H1 (cell line): ENCODE measurements around the gene TSPAN9. TPM values are rescaled to one million over a fixed set of nuclear protein-coding genes. Genes with fewer than 3 reads are reported as not detected.

ENCODE experiments used
- CTBP2 ChIP-seq: IDR thresholded peaks from 2 replicates; pipeline ENCODE4 v1.7.0; 2011; ENCODE audit warnings: borderline replicate concordance, mild to moderate bottlenecking, moderate library complexity, mixed read lengths, low read length; ENCODE audit not compliant: insufficient read depth, insufficient read length
- CTCF ChIP-seq, 3 experiments: IDR thresholded peaks; 1 replicate in 2 of 3; 2 replicates in 1 of 3; pipeline versions ENCODE4 v1.5.1 to v1.6.1; 2011; ENCODE audit warnings: low read length in 3 of 3, mild to moderate bottlenecking in 3 of 3, inconsistent platforms in 2 of 3, low read depth in 1 of 3, moderate library complexity in 1 of 3; ENCODE audit not compliant: insufficient read depth in 1 of 3; ENCODE audit errors: control extremely low read depth in 1 of 3
- RFX5 ChIP-seq: IDR thresholded peaks from 2 replicates; pipeline ENCODE4 v1.6.1; 2011; ENCODE audit warnings: low read depth, low read length, improper control_type of control experiment, borderline replicate concordance
- SP2 ChIP-seq: IDR thresholded peaks from 2 replicates; pipeline ENCODE4 v1.6.1; 2012; ENCODE audit warnings: mild to moderate bottlenecking, low read length, inconsistent platforms
- SP4 ChIP-seq: IDR thresholded peaks from 2 replicates; pipeline ENCODE4 v1.6.1; 2012; ENCODE audit warnings: low read length, inconsistent platforms
- polyA plus RNA-seq, 7 experiments: library from polyadenylated mRNA; depleted of rRNA in 3 of 7; stranded (reverse) in 5 of 7; unstranded in 2 of 7; fragments of >200 nt in 5 of 7; fragments of 200-250 nt in 2 of 7; gene quantifications; 1 replicate in 5 of 7; 2 replicates in 1 of 7; 4 replicates in 1 of 7; pipeline versions ENCODE4 v1.2.1 to v1.2.3, GENCODE V29; 2011 to 2013; ENCODE audit warnings: missing spikeins in 2 of 7, mixed read lengths in 2 of 7
- total RNA-seq: library from RNA; stranded (reverse); fragmentation: NEBNext Ultra II Directional; extraction: Animal tissue kit (Norgen Biotek cat#: 25700); gene quantifications from 2 replicates; pipeline ENCODE4 v1.2.1, GENCODE V29; 2021

The TSPAN9 gene
- total and polyA plus RNA-seq, 2 of the 8 experiments (the other 6 are each of a cell fraction or from before 2014, with no cell fraction given), result 11.5 to 29.1 TPM

- no peak for TF ChIP-seq CTCF (IDR thresholded peaks at IDR 0.05; ENCODE audit: control extremely low read depth in 1 of 3, insufficient read depth in 1 of 3, low read depth in 1 of 3, low read length in 3 of 3)
- no peak for TF ChIP-seq SP4
- no peak for TF ChIP-seq RFX5
- no peak for TF ChIP-seq CTBP2
- TF ChIP-seq SP2, result no peak
Measured at GRCh38 chr12:3223601-3224529, 146.7 kb downstream of the TSPAN9 start (continued).
